Testis (tissue), 3 donors: ENCODE measurements around the gene MAML3. TPM values are rescaled to one million over a fixed set of nuclear protein-coding genes. Genes with fewer than 3 reads are reported as not detected.

Experiments
- DNase-seq: peaks from one replicate; pipeline ENCODE4 v3.0.0-alpha.2; 2019
- H3K27ac ChIP-seq, 2 donors: fragments of 200-600 bp; sonication (generic); one replicate each; pipeline ENCODE4 v1.5.1; 2019
- H3K27me3 ChIP-seq: fragments of 200-600 bp; sonication (generic); one replicate; pipeline ENCODE4 v1.5.1; 2019
- H3K36me3 ChIP-seq: fragments of 200-600 bp; sonication (generic); one replicate; pipeline ENCODE4 v1.5.1; 2017; ENCODE audit warnings: low read depth; ENCODE audit errors: missing control alignments
- H3K4me1 ChIP-seq: fragments of 200-600 bp; sonication (generic); one replicate; pipeline ENCODE4 v1.5.1; 2019
- H3K4me3 ChIP-seq, 2 donors: fragments of 200-600 bp; sonication (generic); one replicate each; pipeline ENCODE4 v1.5.1; 2017 to 2019
- H3K9me3 ChIP-seq: fragments of 200-600 bp; sonication (generic); one replicate; pipeline ENCODE4 v1.5.1; 2017
- POLR2A ChIP-seq: fragments of 450-650 bp; IDR thresholded peaks from one replicate; pipeline ENCODE4 v1.6.1; 2017; ENCODE audit warnings: antibody characterized with exemption, mild to moderate bottlenecking, moderate library complexity
- WGBS, 2 donors: methylation state at CpG; one replicate each; pipeline ENCODE4 v1.1.5; 2018; 5-methylcytosine and 5-hydroxymethylcytosine counted together
- intact Hi-C: fragments of 100-400 bp; cut with DNase I; formaldehyde crosslinking; loops from one replicate; pipeline ENCODE4 v1.15.1; 2023; ENCODE audit warnings: low total_unique reads
- polyA plus RNA-seq: library from polyadenylated mRNA; stranded (reverse); fragments of 350-450 nt; fragmentation: Illumina TruSeq; extraction: RNeasy Lipid Tissue Mini Kit (QIAGEN cat#74804); gene quantifications from one replicate; pipeline ENCODE4 v1.2.3, GENCODE V29; 2014; ENCODE audit warnings: low read depth, low replicate concordance; ENCODE audit not compliant: insufficient read depth
- total RNA-seq, 2 donors: library from RNA; depleted of rRNA; stranded (reverse); fragments of >200 nt; gene quantifications; one replicate each; pipeline ENCODE4 v1.2.3, GENCODE V29; 2016
- TF ChIP-seq, protein P1 (sequence below), 3 experiments: fragments of 450-650 bp in 2 of 3; fragments of 200-600 bp in 1 of 3; sonication (generic) in 1 of 3; IDR thresholded peaks; one replicate each; pipeline ENCODE4 v1.5.1; 2016 to 2019; ENCODE audit warnings: antibody characterized with exemption in 3 of 3, mild to moderate bottlenecking in 2 of 3, moderate library complexity in 1 of 3

Gene MAML3
- total and polyA plus RNA-seq, 3 donors from 2014 or later = 7.6 to 21.2 (median 18.8) TPM

GRCh38 chr4:139880841-139881240 lies 273.1 kb downstream of the MAML3 start:
- no peak for DNase-seq
- intact Hi-C loops = no loop called here
- Histone ChIP-seq H3K36me3 (no peaks in the 10 kb centered on the region), H3K27me3 (no peaks in the 10 kb centered on the region), H3K9me3 (no peaks in the 10 kb centered on the region), H3K4me1 (peaks cover 6% of the 10 kb centered on the region), H3K4me3 (no peak overlapping the region), H3K27ac (no peak overlapping the region)
- TF ChIP-seq POLR2A = no peak
- TF ChIP-seq, protein P1, sequence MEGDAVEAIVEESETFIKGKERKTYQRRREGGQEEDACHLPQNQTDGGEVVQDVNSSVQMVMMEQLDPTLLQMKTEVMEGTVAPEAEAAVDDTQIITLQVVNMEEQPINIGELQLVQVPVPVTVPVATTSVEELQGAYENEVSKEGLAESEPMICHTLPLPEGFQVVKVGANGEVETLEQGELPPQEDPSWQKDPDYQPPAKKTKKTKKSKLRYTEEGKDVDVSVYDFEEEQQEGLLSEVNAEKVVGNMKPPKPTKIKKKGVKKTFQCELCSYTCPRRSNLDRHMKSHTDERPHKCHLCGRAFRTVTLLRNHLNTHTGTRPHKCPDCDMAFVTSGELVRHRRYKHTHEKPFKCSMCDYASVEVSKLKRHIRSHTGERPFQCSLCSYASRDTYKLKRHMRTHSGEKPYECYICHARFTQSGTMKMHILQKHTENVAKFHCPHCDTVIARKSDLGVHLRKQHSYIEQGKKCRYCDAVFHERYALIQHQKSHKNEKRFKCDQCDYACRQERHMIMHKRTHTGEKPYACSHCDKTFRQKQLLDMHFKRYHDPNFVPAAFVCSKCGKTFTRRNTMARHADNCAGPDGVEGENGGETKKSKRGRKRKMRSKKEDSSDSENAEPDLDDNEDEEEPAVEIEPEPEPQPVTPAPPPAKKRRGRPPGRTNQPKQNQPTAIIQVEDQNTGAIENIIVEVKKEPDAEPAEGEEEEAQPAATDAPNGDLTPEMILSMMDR (IDR thresholded peaks at IDR 0.05) = no peak
- 86 to 89% methylated on average over 5 of the region's 5 CpGs for WGBS, 2 donors

DNA sequence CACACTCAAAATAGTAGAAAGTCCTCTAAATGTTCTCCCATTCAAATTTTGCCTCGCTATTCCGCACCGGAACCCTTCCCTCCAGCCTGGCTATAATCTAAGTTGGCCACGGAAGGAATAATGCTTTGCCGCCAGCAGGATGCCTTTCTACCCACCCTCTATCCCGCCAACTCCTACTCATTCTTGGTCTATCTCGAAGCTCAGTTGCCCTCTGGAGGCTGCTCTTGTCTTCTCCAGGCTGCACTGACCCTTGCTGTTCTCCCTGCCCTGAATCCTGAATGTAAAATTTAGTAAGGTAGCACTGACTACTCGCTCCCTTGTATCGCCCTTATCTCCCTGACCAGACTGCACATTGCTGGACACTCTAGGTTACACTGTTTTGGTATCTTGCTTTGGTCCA lies 275.9 kb downstream of the MAML3 start:
- Histone ChIP-seq H3K4me3 (no peak overlapping the region), H3K27ac (no peak overlapping the region), H3K4me1 (peaks cover 3% of the 10 kb centered on the region), H3K36me3 (no peaks in the 10 kb centered on the region), H3K27me3 (no peaks in the 10 kb centered on the region), H3K9me3 (no peaks in the 10 kb centered on the region)
- WGBS, 2 donors = 87 to 88% methylated on average over 9 of the region's 9 CpGs
- no peak for TF ChIP-seq POLR2A
- TF ChIP-seq, protein P1 (IDR thresholded peaks at IDR 0.05) = no peak
- no peak for DNase-seq
- intact Hi-C loops = no loop called here

DNA sequence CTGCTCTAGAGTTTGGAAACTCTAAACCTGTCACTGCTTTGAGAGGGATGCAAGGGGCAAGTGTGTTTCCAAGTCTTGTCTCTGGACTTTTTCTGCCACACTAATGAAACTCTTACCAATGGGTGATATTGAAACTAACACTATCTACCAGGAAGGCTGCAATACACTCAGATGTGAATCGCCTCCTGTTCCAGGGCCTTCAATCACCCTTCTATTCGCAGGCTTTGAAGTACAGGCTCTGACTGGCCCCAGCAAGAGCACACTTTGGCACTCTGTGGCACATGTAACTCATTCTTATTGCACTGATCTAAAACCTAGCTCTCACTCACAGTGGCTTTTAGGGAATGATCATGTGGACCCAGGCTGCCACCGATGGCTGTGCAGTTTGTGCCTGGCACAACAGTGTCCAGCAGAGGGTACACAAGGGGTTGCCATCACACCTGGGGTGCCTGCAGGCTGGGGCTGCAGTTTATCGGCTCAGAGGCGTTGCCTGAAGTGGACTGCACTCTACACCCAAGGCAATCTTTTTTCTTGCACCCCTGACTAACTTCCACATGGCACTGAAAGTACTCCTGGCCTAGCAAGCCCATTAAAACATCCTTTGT lies 277.5 kb downstream of the MAML3 start:
- Histone ChIP-seq H3K27ac (no peak overlapping the region), H3K4me1 (peaks cover 3% of the 10 kb centered on the region), H3K9me3 (no peaks in the 10 kb centered on the region), H3K4me3 (no peak overlapping the region), H3K27me3 (no peaks in the 10 kb centered on the region), H3K36me3 (no peaks in the 10 kb centered on the region)
- TF ChIP-seq POLR2A = no peak
- TF ChIP-seq, protein P1 (IDR thresholded peaks at IDR 0.05) = no peak
- no peak for DNase-seq
- intact Hi-C loops = no loop called here
- WGBS, 2 donors = 61 to 87% methylated on average over 4 to 5 of the region's 5 CpGs

DNA sequence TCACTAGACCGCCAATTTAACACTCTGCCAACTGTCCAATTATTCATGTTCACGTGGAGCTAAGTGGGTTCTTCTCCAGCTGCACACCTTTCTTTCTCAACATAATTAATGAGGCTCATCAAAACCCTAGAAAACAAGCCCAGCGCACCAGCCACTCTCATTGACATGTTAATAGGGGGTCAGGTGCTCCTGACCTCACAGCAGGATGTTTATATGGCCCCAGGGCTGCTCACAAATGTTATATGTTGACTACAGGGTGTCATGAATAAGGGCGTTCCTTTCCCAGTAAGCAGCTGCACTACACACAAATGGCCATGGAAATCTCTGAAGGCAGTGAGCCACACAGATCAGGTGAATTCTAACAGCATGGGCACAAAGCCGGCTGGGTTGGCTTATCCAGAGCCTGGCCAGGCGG lies 278.6 kb downstream of the MAML3 start:
- Histone ChIP-seq H3K4me3 (no peak overlapping the region), H3K4me1 (peaks cover 3% of the 10 kb centered on the region), H3K27ac (no peak overlapping the region), H3K27me3 (no peaks in the 10 kb centered on the region), H3K9me3 (no peaks in the 10 kb centered on the region), H3K36me3 (no peaks in the 10 kb centered on the region)
- WGBS, 2 donors = 91 to 94% methylated on average over 6 of the region's 6 CpGs
- DNase-seq = no peak
- intact Hi-C loops = no loop called here
- TF ChIP-seq, protein P1 (IDR thresholded peaks at IDR 0.05) = no peak
- TF ChIP-seq POLR2A = no peak
